Cortex of kidney (tissue), 1 donor: ENCODE results near the gene DISP2.

Experiments used
- DNase-seq: peaks from one replicate; lab custom pipeline; 2025; lab: John Stamatoyannopoulos, UW

The DISP2 gene

GRCh38 chr15:40427188-40427587 is 69.2 kb downstream of the DISP2 start:
- DNase-seq, result no peak

- no peak for DNase-seq
Measured at GRCh38 chr15:40428185-40428584, 70.2 kb downstream of the DISP2 start.
